ENCODE results near the gene SYNPO2L. TPM values are rescaled to one million over a fixed set of nuclear protein-coding genes. Genes with fewer than 3 reads are reported as not detected.

Gene SYNPO2L
- total RNA-seq, 1 experiment from 2014 or later: 0.22 TPM

DNA sequence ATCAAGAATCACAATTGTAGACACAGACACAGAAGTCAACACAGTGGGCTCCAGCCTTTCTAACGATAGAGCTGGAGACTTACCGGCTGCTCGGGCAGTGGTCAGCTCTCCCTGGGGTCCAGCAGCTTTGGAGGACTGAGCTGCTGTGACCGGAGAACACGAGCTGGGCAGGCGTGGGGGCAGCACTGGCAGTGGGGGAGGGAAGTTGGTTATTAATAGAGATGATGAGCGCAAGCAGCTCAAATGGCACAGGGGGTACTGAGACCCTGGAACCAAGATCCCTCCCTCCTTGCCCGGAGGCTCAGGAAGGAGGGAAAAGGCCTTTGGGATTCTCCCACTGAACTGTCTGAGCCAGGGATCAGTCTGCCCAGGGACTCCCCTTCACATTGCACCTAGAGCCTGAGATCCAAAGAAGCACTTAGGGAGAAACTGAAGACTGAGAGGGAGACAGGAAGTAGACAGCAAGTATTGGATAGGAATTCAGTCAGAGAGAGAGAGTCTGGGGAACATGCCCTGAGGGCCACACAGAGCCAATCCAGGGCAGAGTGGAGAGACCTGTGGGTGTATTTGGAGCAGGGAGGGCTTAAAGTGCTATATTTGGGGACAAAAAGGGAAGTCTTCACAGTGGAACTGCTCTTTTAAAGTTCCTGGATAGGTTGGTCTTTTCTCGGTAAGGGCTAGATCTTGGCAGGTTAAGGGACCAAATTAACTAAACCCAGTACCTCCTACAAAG is 14.3 kb downstream of the SYNPO2L start, which contains the start of gene MYOZ1 (continued):
- TF ChIP-seq TP53 (CRISPR knock-in tag; IDR thresholded peaks at IDR 0.05): no peak

DNA sequence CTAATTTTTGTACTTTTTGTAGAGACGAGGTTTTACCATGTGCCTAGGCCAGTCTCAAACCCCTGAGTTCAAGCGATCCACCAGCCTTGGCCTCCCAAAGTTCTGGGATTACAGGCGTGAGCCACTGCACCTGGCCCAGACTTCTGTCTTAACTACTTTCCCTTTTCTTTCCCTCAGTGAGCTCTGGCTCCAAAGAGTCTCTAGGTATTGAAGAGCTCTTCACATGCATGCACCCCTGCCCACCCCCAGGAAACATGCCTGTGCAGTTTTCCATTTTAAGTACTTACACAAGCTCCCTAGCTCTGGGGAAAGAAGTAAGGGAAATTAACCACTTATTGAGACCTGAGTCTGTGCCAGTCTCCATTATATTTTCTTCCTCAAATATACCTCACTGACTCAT is 16.5 kb downstream of the SYNPO2L start:
- ChIA-PET CTCF (interaction anchor here (1.1 kb wide), 1 partner anchor 109 kb away, joined by 5 read pairs; no protein-coding TSS in a partner anchor), POLR2A (no interaction called here)
- ATAC-seq: no peak
- no peaks in the 10 kb centered on the region for H3K9me3 Mint-ChIP-seq
- peaks cover 7% of the 10 kb centered on the region for H3K4me1 Mint-ChIP-seq
- no peaks in the 10 kb centered on the region; the same call in 1 of the 2 replicates for H3K27me3 Mint-ChIP-seq (ENCODE audit: low read depth)
- no peak overlapping the region for H3K27ac Mint-ChIP-seq
- TF ChIP-seq MXD4 (CRISPR knock-in tag; IDR thresholded peaks at IDR 0.05; ENCODE audit: borderline replicate concordance) (no peak), AR (CRISPR knock-in tag; IDR thresholded peaks at IDR 0.05) (no peak), OVOL2 (CRISPR knock-in tag; IDR thresholded peaks at IDR 0.05; ENCODE audit: borderline replicate concordance) (no peak), ZNF416 (CRISPR knock-in tag; IDR thresholded peaks at IDR 0.05) (no peak), ESRRA (CRISPR knock-in tag; IDR thresholded peaks at IDR 0.05; ENCODE audit: borderline replicate concordance) (no peak), FOXK1 (CRISPR knock-in tag; IDR thresholded peaks at IDR 0.05) (no peak), ELF4 (CRISPR knock-in tag; IDR thresholded peaks at IDR 0.05; ENCODE audit: low read depth) (no peak), PRDM15 (CRISPR knock-in tag; IDR thresholded peaks at IDR 0.05) (no peak), NFE2L1 (CRISPR knock-in tag; IDR thresholded peaks at IDR 0.05) (no peak), ZNF232 (CRISPR knock-in tag; IDR thresholded peaks at IDR 0.05) (no peak), NFYB (CRISPR knock-in tag; conservative IDR thresholded peaks at IDR 0.05; ENCODE audit: low read depth) (no peak), TEAD1 (CRISPR knock-in tag; IDR thresholded peaks at IDR 0.05) (no peak), ZBTB21 (CRISPR knock-in tag; IDR thresholded peaks at IDR 0.05; ENCODE audit: borderline replicate concordance) (no peak), ZNF138 (CRISPR knock-in tag; conservative IDR thresholded peaks at IDR 0.05) (no peak)
- TF ChIP-seq, protein P1, sequence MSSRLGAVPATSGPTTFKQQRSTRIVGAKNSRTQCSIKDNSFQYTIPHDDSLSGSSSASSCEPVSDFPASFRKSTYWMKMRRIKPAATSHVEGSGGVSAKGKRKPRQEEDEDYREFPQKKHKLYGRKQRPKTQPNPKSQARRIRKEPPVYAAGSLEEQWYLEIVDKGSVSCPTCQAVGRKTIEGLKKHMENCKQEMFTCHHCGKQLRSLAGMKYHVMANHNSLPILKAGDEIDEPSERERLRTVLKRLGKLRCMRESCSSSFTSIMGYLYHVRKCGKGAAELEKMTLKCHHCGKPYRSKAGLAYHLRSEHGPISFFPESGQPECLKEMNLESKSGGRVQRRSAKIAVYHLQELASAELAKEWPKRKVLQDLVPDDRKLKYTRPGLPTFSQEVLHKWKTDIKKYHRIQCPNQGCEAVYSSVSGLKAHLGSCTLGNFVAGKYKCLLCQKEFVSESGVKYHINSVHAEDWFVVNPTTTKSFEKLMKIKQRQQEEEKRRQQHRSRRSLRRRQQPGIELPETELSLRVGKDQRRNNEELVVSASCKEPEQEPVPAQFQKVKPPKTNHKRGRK (CRISPR knock-in tag; IDR thresholded peaks at IDR 0.05; ENCODE audit: borderline replicate concordance): no peak
- TF ChIP-seq, protein P2, sequence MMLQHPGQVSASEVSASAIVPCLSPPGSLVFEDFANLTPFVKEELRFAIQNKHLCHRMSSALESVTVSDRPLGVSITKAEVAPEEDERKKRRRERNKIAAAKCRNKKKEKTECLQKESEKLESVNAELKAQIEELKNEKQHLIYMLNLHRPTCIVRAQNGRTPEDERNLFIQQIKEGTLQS (CRISPR knock-in tag; conservative IDR thresholded peaks at IDR 0.05): no peak
- TF ChIP-seq, protein P3, sequence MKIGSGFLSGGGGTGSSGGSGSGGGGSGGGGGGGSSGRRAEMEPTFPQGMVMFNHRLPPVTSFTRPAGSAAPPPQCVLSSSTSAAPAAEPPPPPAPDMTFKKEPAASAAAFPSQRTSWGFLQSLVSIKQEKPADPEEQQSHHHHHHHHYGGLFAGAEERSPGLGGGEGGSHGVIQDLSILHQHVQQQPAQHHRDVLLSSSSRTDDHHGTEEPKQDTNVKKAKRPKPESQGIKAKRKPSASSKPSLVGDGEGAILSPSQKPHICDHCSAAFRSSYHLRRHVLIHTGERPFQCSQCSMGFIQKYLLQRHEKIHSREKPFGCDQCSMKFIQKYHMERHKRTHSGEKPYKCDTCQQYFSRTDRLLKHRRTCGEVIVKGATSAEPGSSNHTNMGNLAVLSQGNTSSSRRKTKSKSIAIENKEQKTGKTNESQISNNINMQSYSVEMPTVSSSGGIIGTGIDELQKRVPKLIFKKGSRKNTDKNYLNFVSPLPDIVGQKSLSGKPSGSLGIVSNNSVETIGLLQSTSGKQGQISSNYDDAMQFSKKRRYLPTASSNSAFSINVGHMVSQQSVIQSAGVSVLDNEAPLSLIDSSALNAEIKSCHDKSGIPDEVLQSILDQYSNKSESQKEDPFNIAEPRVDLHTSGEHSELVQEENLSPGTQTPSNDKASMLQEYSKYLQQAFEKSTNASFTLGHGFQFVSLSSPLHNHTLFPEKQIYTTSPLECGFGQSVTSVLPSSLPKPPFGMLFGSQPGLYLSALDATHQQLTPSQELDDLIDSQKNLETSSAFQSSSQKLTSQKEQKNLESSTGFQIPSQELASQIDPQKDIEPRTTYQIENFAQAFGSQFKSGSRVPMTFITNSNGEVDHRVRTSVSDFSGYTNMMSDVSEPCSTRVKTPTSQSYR (CRISPR knock-in tag; IDR thresholded peaks at IDR 0.05): no peak
- no peak overlapping the region for H3K4me3 Mint-ChIP-seq
- DNase-seq (ENCODE audit: low spot score): no peak
- H3K36me3 Mint-ChIP-seq: no peaks in the 10 kb centered on the region

Data from WTC11 (cell line).